ENCODE results near the gene EIF5A.

The EIF5A gene

GRCh38 chr17:7285679-7286078 is 21.7 kb upstream of the EIF5A start:
- no peak for DNase-seq

DNA sequence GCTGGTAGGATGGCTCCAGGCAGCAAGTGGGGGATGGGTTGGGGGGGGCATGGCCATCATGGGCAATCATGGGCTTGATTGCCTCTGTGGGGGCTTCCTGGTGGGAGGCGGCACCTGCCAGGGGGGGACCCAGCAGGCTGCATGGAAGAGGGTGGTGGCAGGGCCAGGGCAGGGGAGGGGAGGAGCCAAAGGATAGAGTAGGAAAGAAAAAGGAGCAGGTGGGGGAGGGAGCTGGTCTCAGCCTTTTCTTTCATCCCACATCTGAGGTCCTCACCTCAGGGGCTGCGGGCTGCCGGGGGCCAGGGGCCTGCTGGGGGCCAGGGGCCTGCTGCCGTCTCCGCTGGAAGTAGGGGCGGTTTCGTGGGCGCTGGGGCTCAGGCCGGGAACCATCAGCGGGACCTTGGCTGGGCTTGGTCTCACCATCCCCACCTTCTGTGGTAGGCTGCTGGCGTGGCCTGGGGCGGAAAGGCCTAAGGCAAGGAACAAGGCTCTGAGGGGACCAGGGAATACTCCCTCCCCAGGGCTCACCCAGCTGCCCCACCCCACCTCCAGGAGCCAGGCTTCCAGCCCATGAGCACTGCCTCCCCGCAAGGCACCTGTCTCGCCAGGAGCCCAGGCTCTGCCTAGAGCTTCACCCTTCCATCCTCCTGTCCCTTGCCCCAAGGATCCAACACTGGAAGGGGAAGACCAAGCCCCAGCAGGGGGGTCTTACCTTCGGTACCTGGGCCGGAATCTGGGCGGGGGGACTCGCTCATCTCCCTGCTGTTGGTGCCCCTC is 18.0 kb upstream of the EIF5A start:
- no peak for DNase-seq

- DNase-seq, result no peak
Measured at GRCh38 chr17:7290166-7290565, 17.3 kb upstream of the EIF5A start.

- DNase-seq, result no peak
Measured at GRCh38 chr17:7290685-7291084, 16.7 kb upstream of the EIF5A start.

DNA sequence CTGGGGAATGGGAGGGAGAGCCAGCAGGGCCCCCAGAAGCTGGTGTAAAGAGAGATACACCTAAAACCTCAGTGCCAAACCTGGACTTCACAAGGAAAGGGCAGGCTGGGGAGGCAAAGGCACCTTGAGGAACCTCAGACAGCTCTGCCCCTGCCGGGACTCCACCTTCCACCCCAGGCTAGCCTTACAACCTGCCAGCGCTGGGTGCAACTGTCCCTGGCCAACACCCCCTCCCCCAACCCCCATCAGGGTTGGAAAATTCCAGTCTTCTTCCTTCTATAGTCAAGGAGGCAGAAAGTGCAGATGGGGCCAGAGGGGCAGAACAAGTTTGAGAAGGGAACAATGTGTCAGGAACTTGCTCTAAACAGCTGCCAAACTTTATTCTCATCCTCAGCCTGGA is 15.2 kb upstream of the EIF5A start:
- no peak for DNase-seq

GRCh38 chr17:7292729-7293128 is 14.7 kb upstream of the EIF5A start:
- no peak for DNase-seq

DNA sequence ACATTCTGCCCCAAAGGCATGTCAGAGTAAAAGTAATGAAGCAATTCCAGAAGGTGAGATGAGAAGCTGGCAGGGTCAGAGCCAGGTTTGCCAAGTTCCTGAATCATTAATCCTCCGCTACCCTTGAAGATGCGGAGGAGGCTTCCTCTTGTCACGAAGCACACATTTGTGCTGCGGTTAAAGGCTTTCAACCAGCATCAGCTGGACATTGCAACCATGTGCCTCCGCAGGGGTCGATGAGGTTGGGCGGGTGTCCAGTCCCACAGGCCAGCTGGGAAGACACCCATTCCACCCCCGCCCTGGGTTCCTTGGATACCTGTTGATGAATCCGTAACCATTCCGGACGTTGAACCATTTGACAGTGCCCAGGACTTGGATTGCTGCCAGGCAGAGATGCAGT is 14.3 kb upstream of the EIF5A start:
- no peak for DNase-seq

DNA sequence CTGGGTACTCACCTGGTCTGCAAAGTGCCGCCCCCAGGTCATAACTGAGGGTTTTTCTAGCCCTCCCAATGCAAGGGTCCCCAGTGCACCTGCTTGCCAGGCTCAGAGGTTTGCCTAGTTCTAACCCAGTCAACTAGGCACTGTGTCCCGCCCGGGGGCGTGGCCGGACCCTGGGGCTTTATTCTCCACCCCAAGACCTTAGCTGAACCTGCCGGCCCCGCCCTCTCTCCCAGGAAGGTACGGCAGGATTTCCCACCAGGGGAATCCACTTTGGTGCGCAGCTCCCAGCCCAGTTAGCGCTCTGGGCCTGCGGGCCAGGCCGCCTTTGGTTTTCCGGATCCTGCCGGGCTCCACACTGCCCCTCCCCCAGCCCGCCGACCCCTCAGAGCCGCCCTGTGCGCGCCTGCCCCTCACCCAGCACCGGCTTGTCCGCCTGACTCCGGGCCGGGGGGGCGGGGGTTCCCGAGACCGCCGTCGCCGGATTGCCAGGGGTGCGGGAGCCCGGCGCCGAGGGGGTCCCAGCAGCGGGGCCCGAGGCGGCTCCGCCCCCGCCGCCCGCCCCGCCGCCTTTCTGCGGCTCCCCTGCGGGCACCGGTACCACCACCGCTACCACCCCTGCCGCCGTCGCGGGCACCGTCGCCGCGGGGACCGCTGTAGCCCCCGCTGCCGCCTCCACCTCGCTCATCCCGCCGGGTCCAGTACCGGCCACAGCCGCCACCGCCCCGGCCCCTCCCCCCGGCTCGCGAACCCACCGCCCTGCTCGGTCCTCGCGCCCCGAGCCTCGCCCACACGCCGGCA is 13.4 kb upstream of the EIF5A start:
- DNase-seq, result peak; percentile 77

DNA sequence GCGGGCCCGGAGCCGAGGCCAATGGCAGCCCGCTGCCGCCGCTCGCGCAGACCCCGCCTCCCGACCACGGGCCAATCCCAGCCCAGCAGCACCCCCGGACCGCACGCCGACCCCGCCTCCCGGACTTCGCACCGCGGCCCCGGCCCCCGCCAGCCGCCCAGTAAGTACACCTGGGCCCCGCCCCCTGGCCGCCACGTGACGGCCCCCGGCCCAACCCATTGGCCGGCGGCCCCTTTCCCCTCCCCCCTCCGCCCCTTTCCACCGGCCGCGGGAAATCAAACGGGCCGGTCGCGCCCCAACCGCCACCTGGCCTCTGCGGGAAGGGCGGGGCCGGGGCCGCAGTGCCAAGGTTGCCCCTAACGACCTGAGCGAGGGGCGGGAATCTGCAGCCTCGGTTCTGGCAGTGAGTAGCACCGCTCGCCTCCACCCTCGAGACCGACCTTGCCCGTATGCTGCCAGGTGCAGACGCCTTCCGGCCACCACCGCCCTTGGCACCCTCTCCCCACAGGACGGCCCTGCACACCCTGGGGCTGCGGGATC is 12.7 kb upstream of the EIF5A start, which contains the start of gene YBX2:
Gene YBX2 (minus strand): TSS at position 26 of the 540 bp plus-strand sequence. CDS start 139 bp downstream, outside the sequence.
- DNase-seq, result peak; percentile 92

DNA sequence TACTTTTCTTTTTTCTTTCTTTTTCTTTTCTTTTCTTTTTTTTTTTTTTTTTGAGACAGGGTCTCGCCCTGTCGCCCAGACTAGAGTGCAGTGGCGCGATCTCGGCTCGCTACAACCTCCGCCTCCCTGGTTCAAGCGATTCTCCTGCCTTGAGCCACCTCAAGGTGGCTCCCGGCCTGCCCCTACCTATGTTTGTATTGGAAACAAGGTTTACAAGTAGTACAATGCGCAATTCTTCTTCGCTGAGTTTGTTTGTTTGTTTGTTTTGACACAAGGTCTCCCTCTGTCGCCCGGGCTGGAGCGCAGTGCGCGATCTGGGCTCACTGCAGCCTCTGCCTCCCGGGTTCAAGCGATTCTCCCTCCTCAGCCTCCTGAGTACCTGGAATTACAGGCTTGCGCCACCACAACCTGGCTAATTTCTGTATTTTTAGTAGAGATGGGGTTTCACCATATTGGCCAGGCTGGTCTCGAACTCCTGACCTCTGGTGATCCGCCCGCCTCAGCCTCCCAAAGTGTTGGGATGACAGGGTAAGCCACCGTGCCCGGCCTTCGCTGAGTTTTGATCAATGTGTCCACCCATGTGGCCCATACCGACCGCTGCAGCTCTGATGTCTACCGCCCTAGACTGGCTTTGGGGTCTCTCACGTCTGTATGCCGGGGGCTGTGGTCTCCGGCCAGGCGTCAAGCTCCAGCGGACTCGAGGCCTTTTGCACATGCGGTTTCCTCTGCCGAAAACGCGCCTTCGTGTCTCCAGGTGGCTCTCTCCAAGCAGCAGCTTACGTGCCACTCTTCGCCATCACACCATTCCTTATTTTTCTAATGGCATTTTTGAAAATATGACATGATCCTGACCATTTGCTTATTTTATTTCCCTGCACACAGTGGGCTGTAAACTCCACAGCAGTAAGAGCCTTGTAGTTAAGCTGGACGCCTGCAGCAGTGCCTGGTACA is 11.9 kb upstream of the EIF5A start:
- no peak for DNase-seq

DNA sequence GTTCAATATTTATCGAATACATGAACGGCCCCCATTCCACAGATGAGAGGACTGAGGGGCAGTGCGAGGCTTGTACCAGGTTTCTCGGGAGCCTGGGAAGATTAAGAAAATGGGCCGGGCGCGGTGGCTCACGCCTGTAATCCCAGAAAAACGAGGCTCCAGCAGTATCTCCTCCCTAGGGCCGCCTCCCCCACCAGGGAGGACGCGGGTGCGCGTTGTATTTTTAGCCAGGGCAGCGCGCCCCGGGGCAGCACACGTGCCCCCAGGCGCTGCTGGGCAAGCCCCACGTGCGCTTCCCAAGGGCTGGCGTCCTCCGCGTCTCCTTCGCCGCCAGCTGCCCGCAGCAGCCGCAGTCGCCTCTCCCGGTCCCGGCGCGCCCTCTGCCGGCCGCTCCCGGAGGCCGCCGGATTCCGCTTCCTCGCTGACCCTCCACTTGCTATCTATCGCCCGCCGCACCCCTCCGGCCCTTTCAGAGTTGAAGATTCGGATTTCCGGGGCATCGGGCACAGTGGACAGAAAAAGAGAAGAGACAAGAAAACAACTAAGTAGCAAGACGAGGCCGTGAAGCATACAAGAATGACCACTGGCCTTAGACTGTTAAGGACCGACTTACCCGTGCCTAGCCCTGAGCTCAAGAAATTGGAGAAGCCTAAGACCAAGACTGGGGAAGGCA is 11.1 kb upstream of the EIF5A start:
- peak; percentile 63 for DNase-seq

DNA sequence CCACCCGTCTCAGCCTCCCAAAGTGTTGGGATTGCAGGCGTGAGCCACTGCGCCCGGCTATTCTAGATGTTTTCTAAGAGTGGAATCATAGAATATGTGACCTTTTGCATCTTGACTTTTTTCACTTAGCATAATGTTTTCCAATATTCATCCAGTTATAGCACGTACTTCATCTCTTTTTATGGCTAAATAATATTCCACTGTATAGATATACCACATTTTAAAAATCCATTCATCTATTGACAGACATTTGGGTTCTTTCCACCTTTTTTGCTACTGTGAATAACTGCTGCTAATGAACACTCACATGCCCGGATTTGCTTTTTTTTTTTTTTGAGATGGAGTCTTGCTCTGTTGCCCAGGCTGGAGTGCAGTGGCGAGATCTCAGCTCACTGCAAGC is 3.2 kb upstream of the EIF5A start:
- DNase-seq, result no peak

GRCh38 chr17:7307686-7308624 is 527 bp downstream of the EIF5A start:
- no peak for DNase-seq

- peak; percentile 64 for DNase-seq
Measured at GRCh38 chr17:7308625-7309433, 1.4 kb downstream of the EIF5A start.

DNA sequence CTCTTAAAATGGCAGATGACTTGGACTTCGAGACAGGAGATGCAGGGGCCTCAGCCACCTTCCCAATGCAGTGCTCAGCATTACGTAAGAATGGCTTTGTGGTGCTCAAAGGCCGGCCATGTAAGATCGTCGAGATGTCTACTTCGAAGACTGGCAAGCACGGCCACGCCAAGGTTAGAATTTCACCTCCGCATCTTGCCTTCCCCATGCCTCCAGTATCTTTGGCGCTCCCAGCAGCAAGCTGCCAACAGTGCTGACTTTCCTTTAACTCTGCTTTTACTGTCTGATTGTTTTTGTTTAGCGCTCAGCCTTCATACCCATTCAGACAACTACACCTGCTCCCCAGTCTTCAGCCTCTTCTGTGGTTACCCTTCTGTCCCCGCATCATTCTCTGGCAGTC is 2.2 kb downstream of the EIF5A start:
- DNase-seq, result no peak

DNA sequence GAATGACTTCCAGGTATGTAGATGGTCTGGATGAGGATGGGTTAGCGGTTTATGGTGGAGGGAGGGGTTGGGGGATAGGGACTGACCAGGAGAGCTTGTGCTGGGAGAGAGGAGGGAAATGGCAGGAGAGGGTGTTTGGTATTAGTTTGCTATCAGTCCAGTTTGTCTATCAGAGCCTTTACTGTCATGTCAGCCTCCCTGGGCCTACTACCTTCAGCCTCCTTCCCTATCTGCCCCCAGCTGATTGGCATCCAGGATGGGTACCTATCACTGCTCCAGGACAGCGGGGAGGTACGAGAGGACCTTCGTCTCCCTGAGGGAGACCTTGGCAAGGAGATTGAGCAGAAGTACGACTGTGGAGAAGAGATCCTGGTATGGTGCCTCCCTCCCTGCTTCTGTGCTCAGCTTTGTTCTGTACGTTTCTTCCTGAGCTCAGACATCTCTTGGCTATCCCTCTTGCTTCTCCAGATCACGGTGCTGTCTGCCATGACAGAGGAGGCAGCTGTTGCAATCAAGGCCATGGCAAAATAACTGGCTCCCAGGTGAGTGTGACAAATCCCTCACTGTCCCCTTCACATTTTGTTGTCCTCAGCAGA is 3.8 kb downstream of the EIF5A start:
- DNase-seq, result no peak

DNA sequence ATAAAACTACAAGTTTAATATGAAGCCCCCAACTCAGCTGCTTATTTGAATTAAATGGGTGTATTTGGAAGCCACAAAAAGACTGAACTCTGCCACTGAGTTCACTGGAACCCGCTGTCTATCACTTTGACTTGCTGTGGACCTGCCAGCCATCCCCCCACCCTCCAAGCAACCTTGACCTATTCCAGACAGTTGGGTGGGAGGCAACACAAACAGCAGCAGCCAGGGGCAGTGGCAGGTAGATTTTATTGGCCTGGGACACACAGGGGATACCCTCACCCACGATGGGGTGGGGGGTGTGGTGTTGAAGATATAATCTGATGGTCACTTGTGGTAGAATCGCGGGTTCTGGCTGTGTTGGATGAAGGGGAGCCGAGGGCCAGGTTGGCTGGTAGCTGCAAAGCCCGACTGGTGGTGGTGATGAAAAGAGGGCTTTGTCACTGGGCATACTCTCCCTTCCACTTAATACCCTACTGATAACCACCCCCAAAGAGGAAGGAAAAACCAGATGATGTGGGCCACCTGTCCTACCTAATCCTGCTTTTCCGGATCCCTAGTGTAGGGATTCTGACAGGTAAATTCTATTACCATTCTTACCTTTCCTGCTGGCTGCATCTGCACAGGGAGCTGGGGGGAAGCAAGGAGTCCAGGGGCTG is 5.1 kb downstream of the EIF5A start:
- no peak for DNase-seq

- no peak for DNase-seq
Measured at GRCh38 chr17:7313088-7313889, 5.9 kb downstream of the EIF5A start.
